Measurements from ENCODE around the gene MRPS6.
A peak's percentile ranks its signal among the peaks of the same experiment; 100 is the strongest.

The MRPS6 gene

GRCh38 chr21:34126691-34127090, 53.3 kb downstream of the MRPS6 start:
- Histone ChIP-seq H3K79me2 (no peaks in the 10 kb centered on the region), H3K4me3 (ENCODE audit: low read depth, low read length) (no peak overlapping the region), H2AFZ (no peak overlapping the region), H3K4me1 (peaks cover 15% of the 10 kb centered on the region), H3K27ac (no peak overlapping the region), H3K27me3 (ENCODE audit: control insufficient read depth, insufficient read depth, low read length) (no peaks in the 10 kb centered on the region), H3K4me2 (ENCODE audit: low read length) (no peak overlapping the region), H3K36me3 (ENCODE audit: control insufficient read depth, insufficient read depth, low read length) (no peaks in the 10 kb centered on the region), H3K9me3 (ENCODE audit: control insufficient read depth, low read length) (no peaks in the 10 kb centered on the region), H3K9ac (no peak overlapping the region)
- TF ChIP-seq, protein P1, sequence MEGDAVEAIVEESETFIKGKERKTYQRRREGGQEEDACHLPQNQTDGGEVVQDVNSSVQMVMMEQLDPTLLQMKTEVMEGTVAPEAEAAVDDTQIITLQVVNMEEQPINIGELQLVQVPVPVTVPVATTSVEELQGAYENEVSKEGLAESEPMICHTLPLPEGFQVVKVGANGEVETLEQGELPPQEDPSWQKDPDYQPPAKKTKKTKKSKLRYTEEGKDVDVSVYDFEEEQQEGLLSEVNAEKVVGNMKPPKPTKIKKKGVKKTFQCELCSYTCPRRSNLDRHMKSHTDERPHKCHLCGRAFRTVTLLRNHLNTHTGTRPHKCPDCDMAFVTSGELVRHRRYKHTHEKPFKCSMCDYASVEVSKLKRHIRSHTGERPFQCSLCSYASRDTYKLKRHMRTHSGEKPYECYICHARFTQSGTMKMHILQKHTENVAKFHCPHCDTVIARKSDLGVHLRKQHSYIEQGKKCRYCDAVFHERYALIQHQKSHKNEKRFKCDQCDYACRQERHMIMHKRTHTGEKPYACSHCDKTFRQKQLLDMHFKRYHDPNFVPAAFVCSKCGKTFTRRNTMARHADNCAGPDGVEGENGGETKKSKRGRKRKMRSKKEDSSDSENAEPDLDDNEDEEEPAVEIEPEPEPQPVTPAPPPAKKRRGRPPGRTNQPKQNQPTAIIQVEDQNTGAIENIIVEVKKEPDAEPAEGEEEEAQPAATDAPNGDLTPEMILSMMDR (IDR thresholded peaks at IDR 0.05), result no peak

- no peaks in the 10 kb centered on the region for H3K27me3 ChIP-seq (ENCODE audit: control insufficient read depth, insufficient read depth, low read length)
- peaks cover 2% of the 10 kb centered on the region for H3K79me2 ChIP-seq
- H3K4me3 ChIP-seq (ENCODE audit: low read depth, low read length), result no peak overlapping the region
Observed at GRCh38 chr21:34128124-34128523, 54.7 kb downstream of the MRPS6 start.

DNA sequence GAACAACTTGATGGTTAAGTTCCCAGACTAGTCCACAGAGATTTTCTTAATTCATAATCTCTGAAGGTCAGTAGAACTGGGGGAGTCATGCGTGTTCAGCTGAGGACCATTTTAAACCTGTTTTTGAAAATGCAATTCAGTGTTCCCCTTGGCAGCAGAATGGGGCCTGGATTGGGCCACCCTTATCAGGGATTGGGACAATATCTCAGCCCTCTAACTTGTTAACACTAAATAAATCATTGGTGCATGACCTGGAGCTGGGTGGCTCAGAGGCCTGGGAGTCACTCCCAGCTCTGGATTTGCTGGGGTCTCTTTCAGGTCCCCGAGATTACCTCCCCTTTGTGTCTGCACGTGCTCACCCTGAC, 55.3 kb downstream of the MRPS6 start:
- no peak overlapping the region for H3K4me3 ChIP-seq (ENCODE audit: low read depth, low read length)
- no peaks in the 10 kb centered on the region for H3K9me3 ChIP-seq (ENCODE audit: control insufficient read depth, low read length)
- no peaks in the 10 kb centered on the region for H3K27me3 ChIP-seq (ENCODE audit: control insufficient read depth, insufficient read depth, low read length)
- no peak overlapping the region for H2AFZ ChIP-seq
- H3K9ac ChIP-seq, result no peak overlapping the region
- H3K36me3 ChIP-seq (ENCODE audit: control insufficient read depth, insufficient read depth, low read length), result no peaks in the 10 kb centered on the region
- H3K4me1 ChIP-seq, result peaks cover 13% of the 10 kb centered on the region
- H3K4me2 ChIP-seq (ENCODE audit: low read length), result no peak overlapping the region
- peaks cover 2% of the 10 kb centered on the region for H3K79me2 ChIP-seq
- H3K27ac ChIP-seq, result peak overlapping the region; percentile 64
- TF ChIP-seq, protein P1 (IDR thresholded peaks at IDR 0.05), result no peak

More at GRCh38 chr21:34128124-34128523, 54.7 kb downstream of the MRPS6 start:
- Histone ChIP-seq H3K27ac (no peak overlapping the region), H3K4me2 (ENCODE audit: low read length) (no peak overlapping the region), H3K4me1 (peaks cover 13% of the 10 kb centered on the region), H2AFZ (no peak overlapping the region), H3K9me3 (ENCODE audit: control insufficient read depth, low read length) (no peaks in the 10 kb centered on the region), H3K9ac (no peak overlapping the region), H3K36me3 (ENCODE audit: control insufficient read depth, insufficient read depth, low read length) (no peaks in the 10 kb centered on the region)
- TF ChIP-seq, protein P1 (IDR thresholded peaks at IDR 0.05), result no peak

- TF ChIP-seq, protein P1 (IDR thresholded peaks at IDR 0.05), result peak; percentile 16
- peak overlapping the region; percentile 40 for H3K4me2 ChIP-seq (ENCODE audit: low read length)
- H3K79me2 ChIP-seq, result peaks cover 2% of the 10 kb centered on the region
- H2AFZ ChIP-seq, result peak overlapping the region; percentile 17
- H3K27ac ChIP-seq, result peak overlapping the region; percentile 64
- no peaks in the 10 kb centered on the region for H3K27me3 ChIP-seq (ENCODE audit: control insufficient read depth, insufficient read depth, low read length)
- H3K36me3 ChIP-seq (ENCODE audit: control insufficient read depth, insufficient read depth, low read length), result no peaks in the 10 kb centered on the region
- peaks cover 13% of the 10 kb centered on the region for H3K4me1 ChIP-seq
- no peak overlapping the region for H3K4me3 ChIP-seq (ENCODE audit: low read depth, low read length)
- no peaks in the 10 kb centered on the region for H3K9me3 ChIP-seq (ENCODE audit: control insufficient read depth, low read length)
- H3K9ac ChIP-seq, result no peak overlapping the region
Observed at GRCh38 chr21:34129039-34129891, 55.9 kb downstream of the MRPS6 start.
